ENCODE results near the gene ARHGAP5. TPM values are rescaled to one million over a fixed set of nuclear protein-coding genes. Genes with fewer than 3 reads are reported as not detected.
"Not testable (repeated sequence)": the region's sequence is repeated elsewhere in the genome, so short reads cannot be mapped to it uniquely, and the experiment has no call there.

The ARHGAP5 gene
- total RNA-seq, 3 donors from 2014 or later (not counting 1 experiment from before 2014, with no cell fraction given): 31.5 to 45.8 (median 41.1) TPM

- Mint-ChIP-seq H3K36me3 (no peaks in the 10 kb centered on the region), H3K27ac (no peak overlapping the region), H3K4me3 (no peak overlapping the region), H3K4me1 (peaks cover 5 to 18% of the 10 kb centered on the region in 2 donors), H3K9me3 (no peaks in the 10 kb centered on the region), H3K27me3 (ENCODE audit: low read depth in 2 of 2) (no peaks in the 10 kb centered on the region)
- ATAC-seq (no peak), DNase-seq (no peak)
- intact Hi-C loops (cut with micrococcal nuclease): no loop called here
- TF ChIP-seq CTCF (IDR thresholded peaks at IDR 0.05): no peak
- Histone ChIP-seq H3K4me3 (ENCODE audit: low read length) (no peak overlapping the region), H3K9me3 (ENCODE audit: control insufficient read depth, insufficient read depth, low read length) (no peaks in the 10 kb centered on the region), H3K27ac (ENCODE audit: low read length) (no peak overlapping the region), H3K4me1 (ENCODE audit: control insufficient read depth, insufficient read depth, low read length) (no peaks in the 10 kb centered on the region), H3K27me3 (ENCODE audit: control insufficient read depth, insufficient read depth, low read length) (no peaks in the 10 kb centered on the region), H3K36me3 (ENCODE audit: control insufficient read depth, insufficient read depth, low read length) (no peaks in the 10 kb centered on the region)
- 100% methylated on average over 1 of the region's 1 CpG for WGBS (ENCODE audit: insufficient coverage)
These were observed 51.6 kb downstream of the ARHGAP5 start for GRCh38 chr14:32128703-32129102.

DNA sequence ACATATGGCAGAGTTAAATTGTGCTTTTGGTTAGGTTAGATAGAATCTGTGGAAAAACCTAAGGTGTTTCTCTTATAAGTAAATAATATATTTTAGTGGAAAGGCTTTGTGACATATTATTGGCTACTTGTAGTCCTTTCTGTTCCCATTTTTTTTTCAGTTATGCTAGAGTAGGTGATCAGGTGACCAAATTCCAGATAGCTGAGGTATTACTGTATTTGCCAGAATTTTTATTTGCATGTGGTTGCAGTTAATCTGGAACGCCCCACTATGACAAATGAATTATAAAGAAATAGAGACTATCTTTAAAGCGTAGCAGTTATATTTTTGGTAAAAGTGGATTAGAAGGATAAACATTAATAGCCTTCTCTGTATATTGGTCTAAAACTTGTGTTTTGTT, 52.0 kb downstream of the ARHGAP5 start:
- WGBS (ENCODE audit: insufficient coverage): no CpG with 5 or more reads among the region's 2 CpGs
- no peaks in the 10 kb centered on the region for H3K9me3 Mint-ChIP-seq
- H3K4me1 Mint-ChIP-seq: peaks cover 5 to 18% of the 10 kb centered on the region in 2 donors
- no peaks in the 10 kb centered on the region for H3K9me3 ChIP-seq (ENCODE audit: control insufficient read depth, insufficient read depth, low read length)
- no peak overlapping the region for H3K27ac ChIP-seq (ENCODE audit: low read length)
- no peak overlapping the region for H3K27ac Mint-ChIP-seq
- no peak for ATAC-seq
- no peak overlapping the region for H3K4me3 Mint-ChIP-seq
- no peak overlapping the region for H3K4me3 ChIP-seq (ENCODE audit: low read length)
- H3K27me3 ChIP-seq (ENCODE audit: control insufficient read depth, insufficient read depth, low read length): no peaks in the 10 kb centered on the region
- H3K36me3 Mint-ChIP-seq: no peaks in the 10 kb centered on the region
- no peak for DNase-seq
- H3K36me3 ChIP-seq (ENCODE audit: control insufficient read depth, insufficient read depth, low read length): no peaks in the 10 kb centered on the region
- intact Hi-C loops (cut with micrococcal nuclease): no loop called here
- H3K4me1 ChIP-seq (ENCODE audit: control insufficient read depth, insufficient read depth, low read length): no peaks in the 10 kb centered on the region
- no peaks in the 10 kb centered on the region for H3K27me3 Mint-ChIP-seq (ENCODE audit: low read depth in 2 of 2)
- no peak for TF ChIP-seq CTCF (IDR thresholded peaks at IDR 0.05)

DNA sequence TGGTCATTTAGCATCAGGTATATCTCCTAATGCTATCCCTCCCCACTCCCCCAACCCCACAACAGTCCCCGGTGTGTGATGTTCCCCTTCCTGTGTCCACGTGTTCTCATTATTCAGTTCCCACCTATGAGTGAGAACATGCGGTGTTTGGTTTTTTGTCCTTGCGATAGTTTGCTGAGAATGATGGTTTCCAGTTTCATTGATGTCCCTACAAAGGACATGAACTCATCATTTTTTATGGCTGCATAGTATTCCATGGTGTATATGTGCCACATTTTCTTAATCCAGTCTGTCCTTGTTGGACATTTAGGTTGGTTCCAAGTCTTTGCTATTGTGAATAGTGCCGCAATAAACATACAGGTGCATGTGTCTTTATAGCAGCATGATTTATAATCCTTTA, 54.6 kb downstream of the ARHGAP5 start:
- WGBS (ENCODE audit: insufficient coverage): 100% methylated on average over 1 of the region's 5 CpGs
- H3K27ac Mint-ChIP-seq; H3K27ac ChIP-seq (ENCODE audit: low read length); H3K4me3 ChIP-seq (ENCODE audit: low read length); H3K9me3 ChIP-seq (ENCODE audit: control insufficient read depth, insufficient read depth, low read length); H3K36me3 ChIP-seq (ENCODE audit: control insufficient read depth, insufficient read depth, low read length); ATAC-seq; H3K27me3 ChIP-seq (ENCODE audit: control insufficient read depth, insufficient read depth, low read length); H3K36me3 Mint-ChIP-seq; H3K9me3 Mint-ChIP-seq; H3K4me1 ChIP-seq (ENCODE audit: control insufficient read depth, insufficient read depth, low read length); H3K4me1 Mint-ChIP-seq; H3K4me3 Mint-ChIP-seq; intact Hi-C loops (cut with micrococcal nuclease); DNase-seq; H3K27me3 Mint-ChIP-seq (ENCODE audit: low read depth in 2 of 2): not testable (repeated sequence)

- DNase-seq (no peak), ATAC-seq (no peak)
- Histone ChIP-seq H3K27ac (ENCODE audit: low read length) (no peak overlapping the region), H3K4me3 (ENCODE audit: low read length) (no peak overlapping the region), H3K4me1 (ENCODE audit: control insufficient read depth, insufficient read depth, low read length) (no peaks in the 10 kb centered on the region), H3K36me3 (ENCODE audit: control insufficient read depth, insufficient read depth, low read length) (peaks cover 2% of the 10 kb centered on the region), H3K27me3 (ENCODE audit: control insufficient read depth, insufficient read depth, low read length) (no peaks in the 10 kb centered on the region), H3K9me3 (ENCODE audit: control insufficient read depth, insufficient read depth, low read length) (peaks cover 9% of the 10 kb centered on the region)
- Mint-ChIP-seq H3K4me1 (no peaks in the 10 kb centered on the region), H3K9me3 (no peaks in the 10 kb centered on the region), H3K27me3 (ENCODE audit: low read depth in 2 of 2) (no peaks in the 10 kb centered on the region), H3K27ac (no peak overlapping the region), H3K36me3 (peaks cover 8% of the 10 kb centered on the region), H3K4me3 (no peak overlapping the region)
- no peak for TF ChIP-seq CTCF (IDR thresholded peaks at IDR 0.05)
- WGBS (ENCODE audit: insufficient coverage): 98% methylated on average over 3 of the region's 3 CpGs
- intact Hi-C loops (cut with micrococcal nuclease): no loop called here
These were observed 57.5 kb downstream of the ARHGAP5 start for GRCh38 chr14:32134448-32135097.

Data from natural killer cell (primary cell).